ENCODE measurements around the gene KCNAB1.

- TF ChIP-seq, protein P1, sequence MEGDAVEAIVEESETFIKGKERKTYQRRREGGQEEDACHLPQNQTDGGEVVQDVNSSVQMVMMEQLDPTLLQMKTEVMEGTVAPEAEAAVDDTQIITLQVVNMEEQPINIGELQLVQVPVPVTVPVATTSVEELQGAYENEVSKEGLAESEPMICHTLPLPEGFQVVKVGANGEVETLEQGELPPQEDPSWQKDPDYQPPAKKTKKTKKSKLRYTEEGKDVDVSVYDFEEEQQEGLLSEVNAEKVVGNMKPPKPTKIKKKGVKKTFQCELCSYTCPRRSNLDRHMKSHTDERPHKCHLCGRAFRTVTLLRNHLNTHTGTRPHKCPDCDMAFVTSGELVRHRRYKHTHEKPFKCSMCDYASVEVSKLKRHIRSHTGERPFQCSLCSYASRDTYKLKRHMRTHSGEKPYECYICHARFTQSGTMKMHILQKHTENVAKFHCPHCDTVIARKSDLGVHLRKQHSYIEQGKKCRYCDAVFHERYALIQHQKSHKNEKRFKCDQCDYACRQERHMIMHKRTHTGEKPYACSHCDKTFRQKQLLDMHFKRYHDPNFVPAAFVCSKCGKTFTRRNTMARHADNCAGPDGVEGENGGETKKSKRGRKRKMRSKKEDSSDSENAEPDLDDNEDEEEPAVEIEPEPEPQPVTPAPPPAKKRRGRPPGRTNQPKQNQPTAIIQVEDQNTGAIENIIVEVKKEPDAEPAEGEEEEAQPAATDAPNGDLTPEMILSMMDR (optimal IDR thresholded peaks at IDR 0.05 in 1 of 3, IDR thresholded peaks at IDR 0.05 in 1 of 3, conservative IDR thresholded peaks at IDR 0.05 in 1 of 3; ENCODE audit: extremely low read depth in 1 of 3, insufficient read depth in 2 of 3, low read length in 3 of 3), result no peak
- TF ChIP-seq EZH2 (IDR thresholded peaks at IDR 0.05; ENCODE audit: low read length), result no peak
Observed at GRCh38 chr3:156201411-156202405, 81.3 kb downstream of the KCNAB1 start.

All from keratinocyte (primary cell).